ENCODE measurements around the gene NLRP1.
A peak's percentile ranks its signal among the peaks of the same experiment; 100 is the strongest.

Gene NLRP1

GRCh38 chr17:5584383-5585286, at the start of gene NLRP1:
NLRP1 (minus strand) TSS chr17:5584509; CDS start chr17:5583957, 552 bp downstream.
- DNase-seq (ENCODE audit: low read depth), result peak; percentile 95

- DNase-seq (ENCODE audit: low read depth), result no peak
These were observed 47.8 kb upstream of the NLRP1 start for GRCh38 chr17:5631958-5632590.

- no peak for DNase-seq (ENCODE audit: low read depth)
These were observed 46.1 kb upstream of the NLRP1 start for GRCh38 chr17:5630434-5630833.

- DNase-seq (ENCODE audit: low read depth), result no peak
These were observed 44.8 kb upstream of the NLRP1 start for GRCh38 chr17:5629128-5629527.

GRCh38 chr17:5628262-5628661, 44.0 kb upstream of the NLRP1 start:
- no peak for DNase-seq (ENCODE audit: low read depth)

- no peak for DNase-seq (ENCODE audit: low read depth)
These were observed 39.9 kb upstream of the NLRP1 start for GRCh38 chr17:5624211-5624610.

- DNase-seq (ENCODE audit: low read depth), result no peak
These were observed 37.4 kb upstream of the NLRP1 start for GRCh38 chr17:5621729-5622128.

GRCh38 chr17:5621026-5621425, 36.7 kb upstream of the NLRP1 start:
- DNase-seq (ENCODE audit: low read depth), result no peak

- no peak for DNase-seq (ENCODE audit: low read depth)
These were observed 34.9 kb upstream of the NLRP1 start for GRCh38 chr17:5619088-5619740.

- no peak for DNase-seq (ENCODE audit: low read depth)
These were observed 34.2 kb upstream of the NLRP1 start for GRCh38 chr17:5618476-5618875.

- DNase-seq (ENCODE audit: low read depth), result no peak
These were observed 31.2 kb upstream of the NLRP1 start for GRCh38 chr17:5615476-5615875.

GRCh38 chr17:5610956-5611355, 26.6 kb upstream of the NLRP1 start:
- no peak for DNase-seq (ENCODE audit: low read depth)

GRCh38 chr17:5608399-5609112, 24.2 kb upstream of the NLRP1 start:
- DNase-seq (ENCODE audit: low read depth), result no peak

GRCh38 chr17:5607946-5608345, 23.6 kb upstream of the NLRP1 start:
- DNase-seq (ENCODE audit: low read depth), result no peak

GRCh38 chr17:5605452-5605851, 21.1 kb upstream of the NLRP1 start:
- no peak for DNase-seq (ENCODE audit: low read depth)

- DNase-seq (ENCODE audit: low read depth), result no peak
These were observed 15.7 kb upstream of the NLRP1 start for GRCh38 chr17:5600041-5600440.

GRCh38 chr17:5598457-5598856, 14.1 kb upstream of the NLRP1 start:
- DNase-seq (ENCODE audit: low read depth), result no peak

- DNase-seq (ENCODE audit: low read depth), result no peak
These were observed 12.1 kb upstream of the NLRP1 start for GRCh38 chr17:5596421-5596820.

GRCh38 chr17:5595831-5596230, 11.5 kb upstream of the NLRP1 start:
- DNase-seq (ENCODE audit: low read depth), result no peak

GRCh38 chr17:5592382-5592781, 8.1 kb upstream of the NLRP1 start:
- DNase-seq (ENCODE audit: low read depth), result peak; percentile 41

- DNase-seq (ENCODE audit: low read depth), result no peak
These were observed 7.7 kb upstream of the NLRP1 start for GRCh38 chr17:5591966-5592365.

GRCh38 chr17:5588584-5588983, 4.3 kb upstream of the NLRP1 start:
- DNase-seq (ENCODE audit: low read depth), result no peak

All from iris pigment epithelial cell (primary cell).